ENCODE data around the gene LY6G5B. TPM values are rescaled to one million over a fixed set of nuclear protein-coding genes. Genes with fewer than 3 reads are reported as not detected.

Gene LY6G5B
- polyA plus RNA-seq, 1 donor from 2014 or later, result 0.24 TPM

Other genes starting within 250 kb of the LY6G5B start
- gene MICB, start 171.8 kb upstream of the LY6G5B start, polyA plus RNA-seq, result not detected in 2 replicates
- gene MCCD1, start 141.0 kb upstream of the LY6G5B start, polyA plus RNA-seq, result not detected in 2 replicates
- gene DDX39B, start 128.0 kb upstream of the LY6G5B start, polyA plus RNA-seq, result 76.0 and 88.5 TPM in 2 replicates
- 154 and 211 TPM in 2 replicates for gene ATP6V1G2, start 123.4 kb upstream of the LY6G5B start, polyA plus RNA-seq
- 0.62 and 0.75 TPM in 2 replicates for gene NFKBIL1, start 122.4 kb upstream of the LY6G5B start, polyA plus RNA-seq
- not detected in 2 replicates for gene LTA, start 97.7 kb upstream of the LY6G5B start, polyA plus RNA-seq
- not detected in 2 replicates for gene TNF, start 94.4 kb upstream of the LY6G5B start, polyA plus RNA-seq
- gene LTB, start 87.6 kb upstream of the LY6G5B start, polyA plus RNA-seq, result not detected in 2 replicates
- gene LST1, start 83.7 kb upstream of the LY6G5B start, polyA plus RNA-seq, result not detected in 2 replicates
- gene NCR3, start 77.0 kb upstream of the LY6G5B start, polyA plus RNA-seq, result not detected in 2 replicates
- gene AIF1, start 54.7 kb upstream of the LY6G5B start, polyA plus RNA-seq, result 2.7 TPM in 1 of 2 replicates, not detected in the other
- gene PRRC2A, start 49.3 kb upstream of the LY6G5B start, polyA plus RNA-seq, result 3.7 and 3.8 TPM in 2 replicates
- 16.0 and 30.8 TPM in 2 replicates for gene BAG6, start 17.3 kb upstream of the LY6G5B start, polyA plus RNA-seq
- 1.8 and 2.4 TPM in 2 replicates for gene APOM, start 14.1 kb upstream of the LY6G5B start, polyA plus RNA-seq
- gene C6orf47, start 9.2 kb upstream of the LY6G5B start, polyA plus RNA-seq, result 0.39 and 1.3 TPM in 2 replicates
- gene GPANK1, start 5.0 kb upstream of the LY6G5B start, polyA plus RNA-seq, result 3.1 and 4.2 TPM in 2 replicates
- 299 and 301 TPM in 2 replicates for gene CSNK2B, start 3.9 kb upstream of the LY6G5B start, polyA plus RNA-seq
- gene LY6G5C, start 11.1 kb downstream of the LY6G5B start, polyA plus RNA-seq, result 0.29 and 2.4 TPM in 2 replicates
- gene ABHD16A, start 33.3 kb downstream of the LY6G5B start, polyA plus RNA-seq, result 67.3 and 71.0 TPM in 2 replicates
- gene LY6G6F, start 36.9 kb downstream of the LY6G5B start, polyA plus RNA-seq, result not detected in 2 replicates
- gene LY6G6D, start 45.4 kb downstream of the LY6G5B start, polyA plus RNA-seq, result not detected in 2 replicates
- gene LY6G6C, start 51.8 kb downstream of the LY6G5B start, polyA plus RNA-seq, result not detected in 2 replicates
- gene MPIG6B, start 53.4 kb downstream of the LY6G5B start, polyA plus RNA-seq, result not detected in 2 replicates
- 2.6 and 7.7 TPM in 2 replicates for gene DDAH2, start 59.3 kb downstream of the LY6G5B start, polyA plus RNA-seq
- 1.2 and 1.3 TPM in 2 replicates for gene CLIC1, start 66.6 kb downstream of the LY6G5B start, polyA plus RNA-seq
- not detected in 2 replicates for gene MSH5, start 70.0 kb downstream of the LY6G5B start, polyA plus RNA-seq
- not detected in 2 replicates for gene SAPCD1, start 92.7 kb downstream of the LY6G5B start, polyA plus RNA-seq
- gene VWA7, start 107.4 kb downstream of the LY6G5B start, polyA plus RNA-seq, result 3.1 TPM in 1 of 2 replicates, not detected in the other
- gene VARS1, start 125.8 kb downstream of the LY6G5B start, polyA plus RNA-seq, result 5.9 and 6.1 TPM in 2 replicates
- gene LSM2, start 137.0 kb downstream of the LY6G5B start, polyA plus RNA-seq, result 26.3 and 31.0 TPM in 2 replicates
- gene HSPA1L, start 145.3 kb downstream of the LY6G5B start, polyA plus RNA-seq, result 0.76 and 1.6 TPM in 2 replicates
- 3.4 and 5.1 TPM in 2 replicates for gene HSPA1A, start 145.6 kb downstream of the LY6G5B start, polyA plus RNA-seq
- 0.20 and 1.7 TPM in 2 replicates for gene HSPA1B, start 157.8 kb downstream of the LY6G5B start, polyA plus RNA-seq
- 15.2 and 16.1 TPM in 2 replicates for gene NEU1, start 192.8 kb downstream of the LY6G5B start, polyA plus RNA-seq
- not detected in 2 replicates for gene SLC44A4, start 209.0 kb downstream of the LY6G5B start, polyA plus RNA-seq
- 5.9 and 11.4 TPM in 2 replicates for gene EHMT2, start 227.7 kb downstream of the LY6G5B start, polyA plus RNA-seq
- not detected in 2 replicates for gene ZBTB12, start 232.1 kb downstream of the LY6G5B start, polyA plus RNA-seq